Large intestine (tissue), 3 donors: ENCODE measurements around the gene CYP4F22. TPM values are rescaled to one million over a fixed set of nuclear protein-coding genes. Genes with fewer than 3 reads are reported as not detected.
"Not testable (repeated sequence)": the region's sequence is repeated elsewhere in the genome, so short reads cannot be mapped to it uniquely, and the experiment has no call there.

ENCODE experiments used
- DNase-seq, 2 donors: peaks; one replicate each; pipeline versions ENCODE4 v3.0.0 to v3.0.0-alpha.2; 2013
- H3K27ac ChIP-seq: one replicate; pipeline ENCODE4 v1.5.1; 2013; ENCODE audit warnings: low read length
- H3K27me3 ChIP-seq: 2 replicates; pipeline ENCODE4 v1.6.1; 2013; ENCODE audit warnings: low read length; ENCODE audit not compliant: control insufficient read depth, insufficient read depth
- H3K36me3 ChIP-seq: 2 replicates; pipeline ENCODE4 v1.6.1; 2013; ENCODE audit warnings: low read length; ENCODE audit not compliant: control insufficient read depth, insufficient read depth
- H3K4me1 ChIP-seq: one replicate; pipeline ENCODE4 v1.6.1; 2013; ENCODE audit warnings: low read length; ENCODE audit not compliant: control insufficient read depth, insufficient read depth
- H3K4me3 ChIP-seq: one replicate; pipeline ENCODE4 v1.5.1; 2013; ENCODE audit warnings: low read length
- H3K9me3 ChIP-seq: one replicate; pipeline ENCODE4 v1.6.1; 2013; ENCODE audit warnings: mild to moderate bottlenecking, low read depth, low read length, moderate library complexity; ENCODE audit not compliant: control insufficient read depth
- WGBS: methylation state at CpG from one replicate; pipeline ENCODE4 v1.1.5; 2013; ENCODE audit warnings: low lambda C conversion rate; ENCODE audit not compliant: insufficient coverage; 5-methylcytosine and 5-hydroxymethylcytosine counted together
- polyA plus RNA-seq: library from polyadenylated mRNA; unstranded; fragments of 120-200 nt; gene quantifications from one replicate; pipeline ENCODE4 v1.2.1, GENCODE V29; 2013

CYP4F22 gene
- polyA plus RNA-seq, 1 donor, result 0.04 TPM

DNA sequence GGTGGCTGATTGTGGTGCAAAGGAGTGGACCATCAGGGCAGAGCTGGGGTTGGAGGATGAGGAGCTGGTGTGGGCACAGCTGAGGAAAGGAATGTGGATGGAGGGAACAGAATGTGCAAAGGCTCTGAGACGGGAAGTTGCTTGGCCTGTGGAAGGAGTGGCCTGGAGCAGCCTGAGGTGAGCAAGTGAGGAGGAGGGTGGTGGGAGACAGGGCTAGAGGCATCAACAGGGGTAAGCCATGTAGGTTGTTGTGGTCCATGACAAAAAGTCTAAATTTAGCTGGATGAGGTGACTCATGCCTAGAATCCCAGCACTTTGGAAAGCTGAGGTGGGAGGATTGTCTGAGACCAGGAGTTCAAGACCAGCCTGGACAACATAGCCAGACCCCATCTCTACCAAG lies 9.5 kb downstream of the CYP4F22 start:
- H3K4me3 ChIP-seq, result no peak overlapping the region
- WGBS, result 100% methylated on average over 1 of the region's 1 CpG
- no peaks in the 10 kb centered on the region for H3K4me1 ChIP-seq
- H3K36me3 ChIP-seq, result no peaks in the 10 kb centered on the region
- H3K27ac ChIP-seq, result no peak overlapping the region
- DNase-seq, result no peak
- H3K27me3 ChIP-seq, result no peaks in the 10 kb centered on the region
- no peaks in the 10 kb centered on the region for H3K9me3 ChIP-seq

DNA sequence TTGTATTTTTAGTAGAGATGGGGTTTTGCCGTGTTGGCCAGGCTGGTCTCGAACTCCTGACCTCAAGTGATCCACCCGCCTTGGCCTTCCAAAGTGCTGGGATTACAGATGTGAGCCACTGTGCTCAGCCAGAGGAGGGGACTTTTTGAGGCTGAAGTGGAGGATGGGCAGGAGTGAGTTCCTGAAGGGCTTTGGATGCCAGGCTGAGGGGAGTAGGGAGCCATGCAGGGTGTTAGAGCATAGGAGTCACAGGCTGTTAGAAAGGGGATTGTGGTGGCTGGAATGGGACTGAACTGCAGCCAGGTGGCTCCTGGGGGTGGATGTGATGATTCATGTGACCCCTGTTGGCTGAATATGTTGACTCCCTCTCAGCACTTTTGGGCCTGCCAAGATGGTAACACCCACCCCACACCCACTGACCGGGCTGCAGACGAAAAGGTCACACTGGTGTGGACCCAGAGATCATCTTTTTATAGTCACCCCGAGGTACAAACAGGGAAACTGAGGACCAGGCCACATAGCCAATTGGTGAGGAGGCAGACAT lies 11.2 kb downstream of the CYP4F22 start:
- Histone ChIP-seq H3K4me1 (no peaks in the 10 kb centered on the region), H3K36me3 (no peaks in the 10 kb centered on the region), H3K9me3 (no peaks in the 10 kb centered on the region), H3K27me3 (no peaks in the 10 kb centered on the region), H3K4me3 (no peak overlapping the region), H3K27ac (no peak overlapping the region)
- WGBS, result no CpG with 5 or more reads among the region's 6 CpGs
- DNase-seq, result no peak

DNA sequence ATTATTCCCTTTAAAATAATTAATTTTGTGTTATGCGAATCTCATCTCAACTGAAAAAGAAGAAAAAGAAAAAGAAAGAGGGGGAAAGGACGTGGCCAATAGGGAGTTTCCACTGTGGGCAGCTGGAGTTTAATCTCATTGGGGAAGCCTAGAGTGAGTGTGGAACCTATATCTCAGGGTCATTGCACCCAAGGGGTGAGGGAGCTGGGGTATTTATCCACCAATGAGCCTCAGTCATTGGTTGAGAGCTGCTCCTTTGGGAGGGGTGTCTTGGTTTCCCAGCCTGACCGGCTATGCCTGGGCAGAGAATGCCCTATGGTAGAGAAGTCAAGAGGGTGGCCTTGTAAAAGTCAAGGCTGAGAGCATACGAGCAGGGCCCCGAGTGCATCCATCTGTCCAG lies 16.5 kb downstream of the CYP4F22 start:
- H3K4me3 ChIP-seq, result no peak overlapping the region
- H3K36me3 ChIP-seq, result no peaks in the 10 kb centered on the region
- H3K27ac ChIP-seq, result no peak overlapping the region
- H3K4me1 ChIP-seq, result no peaks in the 10 kb centered on the region
- no peaks in the 10 kb centered on the region for H3K9me3 ChIP-seq
- no peak for DNase-seq
- 67% methylated on average over 2 of the region's 5 CpGs for WGBS
- no peaks in the 10 kb centered on the region for H3K27me3 ChIP-seq

DNA sequence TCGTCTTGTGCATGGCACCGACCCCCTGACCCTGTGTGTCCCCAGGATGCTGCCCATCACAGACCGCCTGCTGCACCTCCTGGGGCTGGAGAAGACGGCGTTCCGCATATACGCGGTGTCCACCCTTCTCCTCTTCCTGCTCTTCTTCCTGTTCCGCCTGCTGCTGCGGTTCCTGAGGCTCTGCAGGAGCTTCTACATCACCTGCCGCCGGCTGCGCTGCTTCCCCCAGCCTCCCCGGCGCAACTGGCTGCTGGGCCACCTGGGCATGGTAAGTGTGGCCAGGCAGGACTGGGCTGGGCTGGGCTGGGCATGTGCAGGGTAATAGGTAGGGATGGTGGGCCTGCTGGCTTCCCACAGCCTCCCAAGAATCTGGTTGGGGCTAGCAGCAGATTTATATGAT lies 17.0 kb downstream of the CYP4F22 start:
- H3K27me3 ChIP-seq, result no peaks in the 10 kb centered on the region
- H3K36me3 ChIP-seq, result no peaks in the 10 kb centered on the region
- no peak for DNase-seq
- no peak overlapping the region for H3K4me3 ChIP-seq
- no peak overlapping the region for H3K27ac ChIP-seq
- no peaks in the 10 kb centered on the region for H3K9me3 ChIP-seq
- no CpG with 5 or more reads among the region's 15 CpGs for WGBS
- no peaks in the 10 kb centered on the region for H3K4me1 ChIP-seq

DNA sequence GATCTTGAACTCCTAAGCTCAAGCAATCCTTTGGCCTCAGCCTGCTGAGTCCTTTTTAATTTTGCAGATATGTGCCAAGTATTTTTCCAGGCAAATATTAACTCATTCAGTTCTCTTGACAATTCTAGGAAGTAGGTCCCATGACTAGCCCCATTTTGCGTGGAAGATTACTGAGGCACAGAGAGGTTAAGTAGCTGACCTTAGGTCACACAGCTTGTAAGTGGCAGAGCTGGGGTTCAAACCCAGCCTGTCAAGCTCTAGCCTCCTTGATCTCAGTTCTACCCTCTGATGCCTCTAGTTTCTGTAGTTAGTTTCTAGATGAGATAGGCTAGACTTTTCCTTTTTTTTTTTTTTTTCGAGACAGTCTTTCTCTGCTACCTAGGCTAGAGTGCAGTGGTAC lies 18.1 kb downstream of the CYP4F22 start:
- Histone ChIP-seq H3K4me1 (no peaks in the 10 kb centered on the region), H3K27ac (no peak overlapping the region), H3K36me3 (no peaks in the 10 kb centered on the region), H3K4me3 (no peak overlapping the region), H3K9me3 (no peaks in the 10 kb centered on the region), H3K27me3 (no peaks in the 10 kb centered on the region)
- no peak for DNase-seq
- no CpG with 5 or more reads among the region's 2 CpGs for WGBS

DNA sequence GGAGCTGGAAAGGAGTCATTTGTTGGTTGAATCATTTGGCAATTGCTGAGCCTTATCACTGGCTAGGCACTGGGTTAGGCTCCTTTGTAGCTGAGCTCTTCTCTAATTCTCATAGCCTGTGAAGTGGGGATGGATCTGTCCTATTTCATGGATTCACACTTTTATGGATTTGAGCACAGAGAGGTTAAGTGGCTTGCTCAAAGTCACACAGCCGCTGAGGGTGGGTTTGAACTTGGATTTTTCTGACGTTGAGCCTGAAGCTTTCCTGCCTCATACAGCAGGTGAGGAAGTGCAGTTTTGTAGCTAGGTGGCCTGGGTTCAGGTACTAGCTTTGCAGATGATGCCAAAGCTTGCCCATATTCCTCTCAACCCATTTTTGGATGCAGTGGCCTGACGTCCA lies 19.4 kb downstream of the CYP4F22 start:
- no peak overlapping the region for H3K4me3 ChIP-seq

DNA sequence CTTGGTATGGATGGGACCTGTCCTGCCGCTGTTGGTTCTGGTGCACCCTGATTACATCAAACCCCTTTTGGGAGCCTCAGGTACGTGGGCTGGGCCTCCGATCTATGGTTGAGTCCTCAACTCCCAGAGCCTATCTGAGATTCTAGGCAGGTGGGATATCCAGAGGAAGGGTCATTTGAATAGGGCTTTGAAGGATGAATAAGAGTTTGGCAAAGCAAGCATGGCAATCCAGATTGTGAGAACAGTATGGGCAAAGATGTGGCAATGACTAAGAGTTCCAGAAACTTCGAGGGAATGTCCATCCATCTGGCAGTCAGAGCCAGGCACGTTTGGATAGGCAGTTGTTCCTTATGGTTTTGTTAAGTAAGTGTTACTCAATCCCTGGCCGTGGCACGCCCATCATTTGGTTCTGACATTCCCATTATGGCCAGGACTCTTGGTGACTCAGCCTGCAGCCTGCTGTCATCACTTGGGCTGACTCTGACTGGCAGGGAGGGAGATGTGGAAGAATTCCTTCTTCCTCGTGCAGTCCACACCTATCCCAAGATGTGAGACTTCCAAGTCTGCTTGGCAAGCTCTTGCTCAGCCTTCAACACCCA lies 21.5 kb downstream of the CYP4F22 start:
- Histone ChIP-seq H3K9me3 (no peaks in the 10 kb centered on the region), H3K4me1 (no peaks in the 10 kb centered on the region), H3K27me3 (no peaks in the 10 kb centered on the region), H3K36me3 (no peaks in the 10 kb centered on the region), H3K4me3 (no peak overlapping the region), H3K27ac (no peak overlapping the region)
- WGBS, result 80% methylated on average over 1 of the region's 8 CpGs
- DNase-seq, result no peak

More for the DNA sequence above, 19.4 kb downstream of the CYP4F22 start:
- H3K4me1 ChIP-seq, result no peaks in the 10 kb centered on the region
- no CpG with 5 or more reads among the region's 3 CpGs for WGBS
- no peak for DNase-seq
- H3K36me3 ChIP-seq, result no peaks in the 10 kb centered on the region
- H3K27me3 ChIP-seq, result no peaks in the 10 kb centered on the region
- H3K9me3 ChIP-seq, result no peaks in the 10 kb centered on the region
- no peak overlapping the region for H3K27ac ChIP-seq

DNA sequence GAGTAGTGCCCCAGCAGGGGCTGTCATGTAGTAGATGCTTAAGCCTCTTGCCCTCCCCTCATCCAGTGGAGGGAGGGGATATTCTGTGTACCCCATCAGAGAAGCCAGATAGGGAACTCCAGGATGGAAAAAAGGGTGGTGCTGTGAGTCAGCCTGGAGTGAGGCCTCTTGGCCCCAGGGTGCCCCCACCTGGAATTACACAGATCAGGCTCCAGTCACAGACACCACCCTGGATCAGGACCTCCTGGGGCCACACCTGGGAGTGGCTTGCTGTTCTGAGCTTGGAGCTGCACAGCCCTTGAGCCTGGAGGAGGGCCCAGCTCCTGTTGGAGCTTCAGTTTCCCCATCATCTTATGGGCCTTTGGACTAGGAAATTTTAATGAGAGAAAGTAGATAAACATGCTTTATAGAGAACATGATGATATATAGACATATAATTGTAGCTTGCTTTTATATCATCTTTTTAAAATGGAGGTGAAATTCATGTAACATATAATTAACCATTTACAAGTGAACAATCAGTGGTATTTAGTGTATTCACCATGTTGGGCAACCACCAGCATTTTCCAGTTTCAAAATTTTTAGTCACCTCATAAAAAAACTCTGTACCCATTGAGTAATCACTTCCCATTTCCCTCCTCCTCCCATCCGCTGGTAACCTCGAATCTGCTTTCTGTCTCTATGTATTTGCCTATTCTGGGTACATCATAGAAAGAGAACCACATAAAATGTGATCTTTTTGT lies 24.6 kb downstream of the CYP4F22 start:
- Histone ChIP-seq H3K36me3 (no peaks in the 10 kb centered on the region), H3K4me3 (no peak overlapping the region), H3K27me3 (no peaks in the 10 kb centered on the region), H3K9me3 (no peaks in the 10 kb centered on the region), H3K27ac (no peak overlapping the region), H3K4me1 (no peaks in the 10 kb centered on the region)
- no CpG with 5 or more reads among the region's 2 CpGs for WGBS
- no peak for DNase-seq

DNA sequence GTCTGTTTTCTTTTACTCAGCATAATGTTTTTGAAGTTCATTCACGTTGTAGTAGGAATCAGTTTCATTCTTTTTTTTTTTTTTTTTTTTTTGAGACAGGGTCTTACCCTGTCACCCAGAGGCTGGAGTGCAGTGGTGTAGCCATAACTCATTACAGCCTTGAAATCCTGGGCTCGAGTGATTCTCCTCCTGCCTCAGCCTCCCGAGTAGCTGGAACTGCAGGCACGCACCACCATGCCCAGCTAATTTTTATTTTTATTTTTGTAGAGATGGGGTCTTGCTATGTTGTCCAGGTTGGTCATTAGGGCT lies 25.2 kb downstream of the CYP4F22 start:
- WGBS, result 50% methylated on average over 1 of the region's 4 CpGs
- H3K4me3 ChIP-seq, H3K27me3 ChIP-seq, H3K36me3 ChIP-seq, H3K27ac ChIP-seq, H3K4me1 ChIP-seq, H3K9me3 ChIP-seq, DNase-seq: not testable (repeated sequence)

DNA sequence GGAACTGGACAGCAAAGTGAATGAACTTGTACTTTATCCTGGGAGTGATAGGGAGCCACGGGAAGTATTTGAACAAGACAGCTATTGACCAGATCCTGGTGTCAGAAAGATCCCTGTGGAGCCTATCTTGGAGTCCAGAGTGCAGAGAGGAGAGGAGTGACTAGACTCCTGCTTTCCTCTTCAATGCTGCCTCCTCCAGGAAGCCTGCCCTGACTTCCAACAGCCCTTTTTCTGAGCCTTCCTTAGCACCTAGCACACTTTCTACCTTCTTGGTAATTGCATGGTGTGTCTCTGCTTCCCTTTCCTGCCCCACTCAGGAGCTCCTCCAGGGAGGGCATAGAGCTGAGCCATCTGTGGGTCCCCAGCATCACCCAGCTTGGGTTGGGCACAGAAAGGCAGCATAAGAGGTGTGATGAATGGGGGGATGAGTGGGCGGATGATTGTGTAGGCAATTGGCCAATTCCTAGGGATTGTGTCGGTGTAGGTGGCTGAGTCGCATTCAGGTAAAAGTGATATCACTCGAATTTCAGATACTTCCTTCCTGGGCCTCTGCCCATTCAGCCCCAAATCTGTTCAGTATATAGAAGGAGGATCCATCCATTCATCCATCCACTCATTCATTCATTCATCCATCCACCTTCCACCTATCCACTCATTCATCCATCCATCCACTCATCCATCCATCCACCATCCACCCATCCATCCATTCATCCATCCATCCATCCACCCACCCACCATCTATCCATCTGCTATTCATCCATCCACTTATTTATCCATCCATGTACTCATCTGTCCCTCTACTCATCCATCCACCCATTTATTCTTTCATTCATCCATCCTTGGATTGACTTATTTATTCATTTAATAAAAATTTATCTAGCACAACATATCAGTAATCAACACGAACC lies 26.9 kb downstream of the CYP4F22 start:
- Histone ChIP-seq H3K4me1 (no peaks in the 10 kb centered on the region), H3K36me3 (no peaks in the 10 kb centered on the region), H3K9me3 (no peaks in the 10 kb centered on the region), H3K27me3 (no peaks in the 10 kb centered on the region), H3K4me3 (no peak overlapping the region), H3K27ac (no peak overlapping the region)
- 83% methylated on average over 1 of the region's 6 CpGs for WGBS
- DNase-seq, result no peak
